HepG2 (cell line): ENCODE data around the gene CMTM1. TPM values are rescaled to one million over a fixed set of nuclear protein-coding genes. Genes with fewer than 3 reads are reported as not detected.

Source experiments
- ADNP ChIP-seq: sonication (generic); formaldehyde crosslinking; IDR thresholded peaks from 2 replicates; pipeline ENCODE4 v1.4.0; 2020; ENCODE audit warnings: missing genetic modification reagents
- ATM ChIP-seq: fragments of 450-650 bp; IDR thresholded peaks from 2 replicates; pipeline ENCODE4 v1.7.1; 2017; ENCODE audit warnings: mild to moderate bottlenecking, borderline replicate concordance
- EP300 ChIP-seq, 3 experiments: sonication (generic) in 1 of 3; formaldehyde crosslinking in 1 of 3; IDR thresholded peaks; 2 replicates each; pipeline versions ENCODE4 v1.5.1 to v1.6.1; 2011 to 2020; ENCODE audit warnings: low read depth in 2 of 3, low read length in 2 of 3, borderline replicate concordance in 1 of 3, improper control_type of control experiment in 1 of 3, mild to moderate bottlenecking in 1 of 3, missing genetic modification reagents in 1 of 3, moderate library complexity in 1 of 3
- GATAD2A ChIP-seq: IDR thresholded peaks from 2 replicates; pipeline ENCODE4 v1.6.1; 2016
- GPBP1L1 ChIP-seq: sonication (generic); formaldehyde crosslinking; IDR thresholded peaks from 2 replicates; pipeline ENCODE4 v1.5.0; 2020; ENCODE audit warnings: mild to moderate bottlenecking, missing genetic modification reagents
- HNF1A ChIP-seq, 2 experiments: sonication (generic) in 1 of 2; formaldehyde crosslinking in 1 of 2; IDR thresholded peaks; 2 replicates each; pipeline versions ENCODE4 v1.4.0 to v1.6.1; 2016 to 2020; ENCODE audit warnings: borderline replicate concordance in 1 of 2, low read depth in 1 of 2, mild to moderate bottlenecking in 1 of 2, missing genetic modification reagents in 1 of 2
- LCORL ChIP-seq, 2 experiments: fragments of 450-650 bp in 1 of 2; sonication (generic) in 1 of 2; formaldehyde crosslinking in 1 of 2; IDR thresholded peaks; 2 replicates each; pipeline versions ENCODE4 v1.5.0 to v1.6.1; 2017 to 2020; ENCODE audit warnings: antibody characterized with exemption in 1 of 2, missing genetic modification reagents in 1 of 2
- NFE2L2 ChIP-seq: fragments of 150-350 bp; IDR thresholded peaks from 2 replicates; pipeline ENCODE4 v1.6.1; 2014; ENCODE audit warnings: low read length
- PREB ChIP-seq: sonication (generic); formaldehyde crosslinking; IDR thresholded peaks from 2 replicates; pipeline ENCODE4 v1.4.0; 2020; ENCODE audit warnings: missing genetic modification reagents
- SKI ChIP-seq: fragments of 450-650 bp; IDR thresholded peaks from one replicate; pipeline ENCODE4 v1.6.1; 2018; ENCODE audit warnings: mild to moderate bottlenecking; ENCODE audit not compliant: partially characterized antibody
- SMAD3 ChIP-seq: sonication (generic); formaldehyde crosslinking; IDR thresholded peaks from 2 replicates; pipeline ENCODE4 v1.4.0; 2020; ENCODE audit warnings: missing genetic modification reagents
- THAP11 ChIP-seq: IDR thresholded peaks from 2 replicates; pipeline ENCODE4 v1.6.1; 2016; ENCODE audit warnings: missing biosample characterization, missing genetic modification reagents
- WIZ ChIP-seq: sonication (generic); formaldehyde crosslinking; IDR thresholded peaks from 2 replicates; pipeline ENCODE4 v1.5.1; 2020; ENCODE audit warnings: mild to moderate bottlenecking, missing genetic modification reagents
- ZFX ChIP-seq: sonication (generic); formaldehyde crosslinking; IDR thresholded peaks from 2 replicates; pipeline ENCODE4 v1.4.0; 2020; ENCODE audit warnings: mild to moderate bottlenecking, low read depth, missing genetic modification reagents, moderate library complexity
- ZHX2 ChIP-seq, 2 experiments: sonication (generic) in 1 of 2; formaldehyde crosslinking in 1 of 2; IDR thresholded peaks; 2 replicates each; pipeline versions ENCODE4 v1.6.1 to v1.9.0; 2014 to 2022; ENCODE audit warnings: antibody characterized with exemption in 1 of 2, borderline replicate concordance in 1 of 2, inconsistent platforms in 1 of 2, low read depth in 1 of 2, missing genetic modification reagents in 1 of 2
- ZIK1 ChIP-seq: sonication (generic); formaldehyde crosslinking; IDR thresholded peaks from 2 replicates; pipeline ENCODE4 v1.5.0; 2020; ENCODE audit warnings: mild to moderate bottlenecking, low read depth, missing genetic modification reagents, borderline replicate concordance
- ZNF343 ChIP-seq: sonication (generic); formaldehyde crosslinking; IDR thresholded peaks from 2 replicates; pipeline ENCODE4 v1.4.0; 2020; ENCODE audit warnings: mild to moderate bottlenecking, missing genetic modification reagents
- polyA plus RNA-seq, 8 experiments: library from polyadenylated mRNA; depleted of rRNA in 3 of 8; stranded (reverse) in 7 of 8; unstranded in 1 of 8; fragments of >200 nt; fragmentation: Illumina TruSeq in 4 of 8; extraction: Trizol in 4 of 8; gene quantifications; 2 replicates each; pipeline versions ENCODE4 v1.2.1 to v1.2.3, GENCODE V29; 2011 to 2016; ENCODE audit warnings: low read depth in 4 of 8, missing spikeins in 1 of 8, mixed read lengths in 1 of 8; ENCODE audit not compliant: insufficient read depth in 1 of 8
- total RNA-seq, 5 experiments: library from RNA; depleted of rRNA; stranded (reverse); fragments of >200 nt; fragmentation: Illumina TruSeq; extraction: Trizol; gene quantifications; 2 replicates each; pipeline ENCODE4 v1.2.3, GENCODE V29; 2016; ENCODE audit warnings: low read depth in 1 of 5

Gene CMTM1
- total and polyA plus RNA-seq, 2 of the 13 experiments (the other 11 are each of a cell fraction or from before 2014, with no cell fraction given) = 1.7 to 2.9 TPM

- TF ChIP-seq HNF1A (IDR thresholded peaks at IDR 0.05; ENCODE audit: low read depth) = no peak
- TF ChIP-seq HNF1A (CRISPR knock-in tag; IDR thresholded peaks at IDR 0.05; ENCODE audit: borderline replicate concordance) = no peak
- no peak for TF ChIP-seq ADNP (CRISPR knock-in tag)
- TF ChIP-seq EP300 (IDR thresholded peaks at IDR 0.05; ENCODE audit: low read depth in 2 of 2, low read length in 2 of 2) = peak in 1 of 2 experiments; percentile 67; a peak in 2 of 4 replicates
- TF ChIP-seq EP300 (CRISPR knock-in tag; IDR thresholded peaks at IDR 0.05; ENCODE audit: borderline replicate concordance) = no peak
- no peak for TF ChIP-seq THAP11
- no peak for TF ChIP-seq ZNF343 (CRISPR knock-in tag)
- no peak for TF ChIP-seq PREB (CRISPR knock-in tag)
- TF ChIP-seq LCORL (IDR thresholded peaks at IDR 0.05) = no peak
- no peak for TF ChIP-seq LCORL (CRISPR knock-in tag; IDR thresholded peaks at IDR 0.05)
- TF ChIP-seq NFE2L2 = no peak
- TF ChIP-seq ZFX (CRISPR knock-in tag) = no peak
- no peak for TF ChIP-seq WIZ (CRISPR knock-in tag)
- TF ChIP-seq SKI = peak; percentile 48
- no peak for TF ChIP-seq GPBP1L1 (CRISPR knock-in tag)
- no peak for TF ChIP-seq ZIK1 (CRISPR knock-in tag)
- TF ChIP-seq GATAD2A (CRISPR knock-in tag) = peak; percentile 61
- no peak for TF ChIP-seq ZHX2 (IDR thresholded peaks at IDR 0.05; ENCODE audit: low read depth)
- no peak for TF ChIP-seq ZHX2 (CRISPR knock-in tag; IDR thresholded peaks at IDR 0.05; ENCODE audit: borderline replicate concordance)
- no peak for TF ChIP-seq SMAD3
- TF ChIP-seq ATM = no peak
These were observed 50.8 kb downstream of the CMTM1 start (continued) for GRCh38 chr16:66617010-66617434.
